Fibroblast of skin of scalp (primary cell): ENCODE results near the gene STAB2.

Experiments
- DNase-seq: peaks from one replicate; pipeline ENCODE4 v3.0.0-alpha.2; 2013

STAB2 gene

DNA sequence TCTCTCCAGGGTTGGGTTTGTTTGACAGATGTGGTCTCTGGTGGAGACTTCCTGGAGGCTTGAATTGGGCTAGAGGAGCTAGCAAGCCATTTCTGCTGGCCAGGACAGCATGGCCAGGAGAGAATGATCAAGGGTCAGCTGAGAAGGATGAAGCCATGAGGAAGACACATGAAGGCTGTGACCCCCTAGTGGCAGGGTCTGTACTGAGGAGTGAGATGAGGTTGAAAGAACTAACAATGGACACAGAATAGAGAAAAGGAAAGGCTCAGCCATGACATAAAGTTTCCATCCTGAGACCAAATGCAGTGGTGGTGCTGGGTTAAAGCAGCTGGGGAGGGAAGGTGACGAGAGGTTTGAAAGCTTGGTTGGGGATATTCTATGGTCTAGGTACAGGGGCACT lies 164.1 kb downstream of the STAB2 start:
- DNase-seq = no peak

DNA sequence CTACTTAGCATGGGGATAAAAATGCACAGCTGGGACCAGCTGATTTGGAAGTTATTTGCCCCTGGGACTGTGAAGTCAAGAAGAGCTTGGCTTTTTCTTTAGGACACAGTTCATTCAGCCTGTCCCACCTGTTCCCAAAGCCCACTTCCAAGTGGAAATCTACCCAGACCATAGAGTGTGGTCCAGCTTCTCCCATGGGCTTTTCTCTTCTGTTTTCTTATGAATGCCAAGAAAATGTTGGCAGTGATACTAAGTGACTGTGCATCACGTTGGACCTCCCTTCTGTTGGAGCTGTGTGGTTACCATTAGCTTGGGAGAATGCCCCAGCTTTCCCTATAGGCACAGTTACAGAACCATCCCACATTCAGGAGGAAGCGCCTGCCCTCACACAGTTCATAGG lies 164.5 kb downstream of the STAB2 start:
- DNase-seq = peak; percentile 22

DNA sequence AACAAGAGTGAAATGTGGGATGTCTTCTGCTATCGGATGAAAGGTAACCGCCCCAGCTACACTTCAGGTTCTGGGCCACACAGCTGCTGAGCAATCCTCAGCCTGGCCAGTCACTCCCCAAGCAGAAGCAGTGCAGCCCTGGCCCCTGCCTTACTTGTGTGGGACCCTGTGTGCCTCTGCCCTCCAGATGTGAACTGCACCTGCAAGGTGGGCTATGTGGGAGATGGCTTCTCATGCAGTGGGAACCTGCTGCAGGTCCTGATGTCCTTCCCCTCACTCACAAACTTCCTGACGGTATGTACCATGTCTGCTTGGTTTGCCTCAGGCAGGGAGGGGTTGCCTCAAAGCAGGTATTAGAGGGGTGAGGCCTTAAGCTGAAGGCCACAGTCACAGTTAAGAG lies 168.4 kb downstream of the STAB2 start:
- DNase-seq = no peak

GRCh38 chr12:103756443-103756842 lies 169.4 kb downstream of the STAB2 start:
- DNase-seq = no peak

DNA sequence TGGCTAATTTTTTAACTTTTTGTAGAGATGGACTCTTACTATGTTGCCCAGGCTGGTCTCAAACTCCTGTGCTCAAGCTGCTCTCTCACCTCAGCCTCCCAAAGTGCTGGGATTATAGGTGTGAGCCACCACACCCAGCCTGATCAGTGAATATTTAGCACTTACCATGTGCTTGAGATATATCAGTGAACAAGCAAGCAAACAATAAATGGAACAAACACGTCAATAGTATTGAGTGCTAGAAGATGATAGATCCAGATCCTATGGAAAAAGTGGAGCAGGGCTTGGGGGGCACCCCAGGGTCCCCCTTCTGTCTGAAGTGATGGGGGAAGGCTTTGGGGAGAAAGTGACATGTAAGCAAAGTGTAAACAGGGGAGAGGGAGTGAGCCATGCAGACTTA lies 170.2 kb downstream of the STAB2 start:
- DNase-seq = no peak

DNA sequence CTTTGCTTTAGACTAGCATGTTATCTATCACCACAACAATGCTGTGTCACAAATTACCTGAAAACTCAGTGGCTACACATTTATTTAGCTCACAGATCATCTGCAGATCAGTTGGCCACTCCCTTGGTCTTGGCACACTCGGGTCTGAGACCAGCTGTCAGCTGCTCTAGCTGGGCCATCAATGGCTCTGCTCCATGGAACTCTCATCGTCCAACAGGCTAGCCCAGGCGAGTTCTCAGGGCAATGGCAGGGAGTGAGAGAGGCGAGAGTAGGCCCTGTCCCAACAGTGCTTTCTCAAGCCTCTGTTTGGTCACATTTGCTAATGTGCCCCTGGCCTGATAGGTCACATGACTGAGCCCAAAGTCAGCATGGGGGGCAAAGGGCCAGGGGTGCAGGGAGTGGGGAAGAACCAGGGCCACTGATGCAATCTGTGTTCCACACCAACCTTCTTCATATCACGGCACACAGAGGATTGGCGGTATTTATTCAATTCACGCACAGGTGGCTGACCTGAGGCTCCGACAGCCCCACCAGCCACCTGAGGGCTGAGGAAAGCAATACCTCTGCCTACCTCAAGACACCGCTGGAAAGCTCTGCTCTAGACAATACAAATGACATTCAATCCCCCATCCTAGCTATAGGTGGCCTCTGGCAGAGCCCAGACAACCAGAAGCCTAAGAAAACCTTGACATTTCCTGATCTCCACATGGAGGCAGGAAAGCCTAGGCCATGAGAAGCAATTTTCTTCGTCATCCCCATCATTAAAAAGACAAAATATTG lies 171.4 kb downstream of the STAB2 start:
- DNase-seq = no peak

GRCh38 chr12:103762473-103762872 lies 175.4 kb downstream of the STAB2 start:
- DNase-seq = no peak

DNA sequence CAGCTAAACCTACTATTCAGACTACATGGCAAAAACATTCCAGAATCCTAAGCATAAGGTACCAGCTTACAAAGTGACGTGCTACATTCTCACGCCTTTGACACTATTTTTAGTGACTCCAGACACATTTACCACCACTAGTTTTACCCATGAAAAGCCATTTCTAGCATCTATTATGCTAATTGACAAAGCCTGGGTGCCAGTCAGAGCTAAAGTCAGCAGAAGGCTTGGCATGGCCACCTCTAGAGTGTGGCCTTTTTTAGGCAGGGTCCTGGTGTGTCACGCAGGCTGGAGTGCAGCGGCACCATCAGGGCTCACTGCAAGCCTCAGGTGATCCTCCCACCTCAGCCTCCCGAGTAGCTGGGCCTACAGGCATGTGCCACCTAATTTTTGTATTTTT lies 178.2 kb downstream of the STAB2 start:
- no peak for DNase-seq

GRCh38 chr12:103766028-103766427 lies 179.0 kb downstream of the STAB2 start:
- DNase-seq = no peak

GRCh38 chr12:103768467-103769123 lies 181.5 kb downstream of the STAB2 start:
- DNase-seq = no peak

GRCh38 chr12:103769240-103769945 lies 182.3 kb downstream of the STAB2 start:
- no peak for DNase-seq

- peak; percentile 46 for DNase-seq
These were observed 184.4 kb downstream of the STAB2 start for GRCh38 chr12:103771466-103771865.

- no peak for DNase-seq
These were observed 185.5 kb downstream of the STAB2 start for GRCh38 chr12:103772367-103773108.

- no peak for DNase-seq
These were observed 186.2 kb downstream of the STAB2 start for GRCh38 chr12:103773109-103773910.

DNA sequence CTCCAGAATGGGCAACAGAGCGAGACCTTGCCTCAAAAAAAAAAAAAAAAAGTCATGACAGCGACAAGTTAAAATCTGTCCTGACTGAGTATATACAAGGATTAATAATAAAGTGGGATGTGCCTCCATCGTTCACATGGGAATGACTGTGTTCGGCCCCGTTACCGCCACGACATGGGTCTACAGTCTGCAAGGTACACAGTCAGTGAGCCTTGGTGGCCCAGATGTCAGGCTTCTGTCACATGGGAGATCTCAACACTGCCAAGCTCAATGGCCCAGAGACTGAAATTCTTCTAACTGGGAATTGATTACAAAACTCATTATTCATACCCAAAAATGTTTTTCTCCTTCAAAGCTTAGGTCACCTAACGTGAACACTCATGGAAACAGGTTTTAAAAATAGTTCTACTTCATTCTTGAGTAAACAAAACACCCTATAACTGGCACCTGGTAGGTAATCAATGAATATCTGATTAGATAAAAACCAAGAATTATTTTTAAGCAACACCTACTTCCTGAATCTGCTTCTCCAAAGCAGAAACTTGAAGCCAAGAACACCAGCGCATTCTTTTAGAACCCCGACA lies 188.0 kb downstream of the STAB2 start:
- DNase-seq = no peak

GRCh38 chr12:103778781-103779180 lies 191.7 kb downstream of the STAB2 start:
- DNase-seq = no peak

GRCh38 chr12:103779410-103780092 lies 192.5 kb downstream of the STAB2 start:
- DNase-seq = no peak

- DNase-seq = no peak
These were observed 193.0 kb downstream of the STAB2 start for GRCh38 chr12:103780093-103780440.

DNA sequence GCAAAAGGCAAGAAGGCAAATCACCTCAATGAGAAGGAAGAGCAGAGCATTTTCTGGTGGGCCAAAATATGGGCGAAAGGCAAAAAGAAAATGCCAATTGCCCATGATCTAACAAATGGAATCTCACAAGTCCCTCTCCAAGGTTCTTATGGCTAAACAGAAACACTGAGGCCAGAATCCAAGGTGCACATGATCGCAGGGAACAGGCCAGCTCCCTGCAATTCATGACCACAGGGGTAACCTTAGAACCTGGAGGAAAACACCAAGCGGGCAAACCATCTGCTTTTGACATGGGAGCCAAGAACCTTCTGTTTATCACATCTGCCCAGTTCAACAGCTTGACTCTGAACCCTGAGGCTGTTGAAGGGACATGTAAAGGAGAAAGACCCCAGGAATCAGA lies 193.9 kb downstream of the STAB2 start:
- DNase-seq = no peak

DNA sequence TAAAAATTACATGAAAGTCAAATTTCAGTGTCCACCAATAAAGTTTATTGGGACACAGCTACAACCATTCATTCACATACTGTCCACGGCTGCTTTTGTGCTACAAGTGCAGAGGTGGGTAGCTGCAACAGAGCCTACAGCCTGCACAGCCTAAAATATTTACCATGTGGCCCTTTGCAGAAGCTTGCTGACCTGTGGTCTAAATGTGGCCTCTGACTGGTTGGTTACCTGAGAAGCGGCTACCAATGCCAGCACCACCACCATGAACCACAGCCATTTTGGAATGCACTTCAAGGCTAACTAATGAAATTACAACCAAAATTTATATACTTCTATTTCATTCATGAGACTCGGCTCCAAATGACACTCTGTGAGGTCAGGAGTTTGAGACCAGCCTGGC lies 195.3 kb downstream of the STAB2 start:
- no peak for DNase-seq
